ENCODE measurements around the gene SGMS1.

Gene SGMS1

DNA sequence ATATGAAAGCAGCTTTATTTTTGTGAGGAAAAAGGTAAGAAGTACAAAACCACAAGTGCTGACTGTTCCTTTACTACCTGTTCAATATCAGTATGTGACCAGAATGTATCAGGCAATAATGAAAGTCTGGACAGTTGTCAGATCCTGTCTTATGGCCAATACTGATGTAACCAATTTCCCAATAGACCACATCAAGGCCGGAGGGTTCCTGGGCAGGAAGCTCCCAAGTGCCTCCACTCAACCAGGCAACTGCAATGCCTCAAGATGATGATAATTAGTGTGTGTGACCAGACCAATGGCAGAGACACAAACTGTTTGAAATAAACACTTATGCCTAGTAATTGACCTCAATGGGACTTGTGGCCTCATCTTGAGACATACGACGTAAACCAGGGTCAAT is 223.1 kb downstream of the SGMS1 start:
- H3K27me3 ChIP-seq (ENCODE audit: insufficient read depth, low read length) = no peaks in the 10 kb centered on the region
- H3K9me2 ChIP-seq (ENCODE audit: low read depth, low read length) = no peaks in the 10 kb centered on the region
- no peak overlapping the region for H2AFZ ChIP-seq (ENCODE audit: low read length)
- H3K4me1 ChIP-seq (ENCODE audit: insufficient read depth, low read length, severe bottlenecking) = no peaks in the 10 kb centered on the region
- H4K20me1 ChIP-seq (ENCODE audit: insufficient read depth, low read length) = no peaks in the 10 kb centered on the region
- no peaks in the 10 kb centered on the region for H3K79me2 ChIP-seq (ENCODE audit: insufficient read depth, low read length)
- H3K4me3 ChIP-seq (ENCODE audit: low read depth, low read length, poor library complexity, severe bottlenecking) = no peak overlapping the region
- no peak overlapping the region for H3K27ac ChIP-seq (ENCODE audit: low read depth, low read length, poor library complexity, severe bottlenecking)
- H3K36me3 ChIP-seq (ENCODE audit: insufficient read depth, low read length) = no peaks in the 10 kb centered on the region
- no peaks in the 10 kb centered on the region for H3F3A ChIP-seq (ENCODE audit: insufficient read depth, low read length)
- H3K9me3 ChIP-seq (ENCODE audit: low read length) = peaks cover 2% of the 10 kb centered on the region; the same call in 1 of the 2 replicates
- H3K9ac ChIP-seq (ENCODE audit: low read length) = no peak overlapping the region
- no peak overlapping the region for H3K4me2 ChIP-seq (ENCODE audit: low read length)
- no peak for TF ChIP-seq CTCF (IDR thresholded peaks at IDR 0.05; ENCODE audit: low read length)
- TF ChIP-seq EZH2 (IDR thresholded peaks at IDR 0.05; ENCODE audit: borderline replicate concordance, low read length) = no peak

DNA sequence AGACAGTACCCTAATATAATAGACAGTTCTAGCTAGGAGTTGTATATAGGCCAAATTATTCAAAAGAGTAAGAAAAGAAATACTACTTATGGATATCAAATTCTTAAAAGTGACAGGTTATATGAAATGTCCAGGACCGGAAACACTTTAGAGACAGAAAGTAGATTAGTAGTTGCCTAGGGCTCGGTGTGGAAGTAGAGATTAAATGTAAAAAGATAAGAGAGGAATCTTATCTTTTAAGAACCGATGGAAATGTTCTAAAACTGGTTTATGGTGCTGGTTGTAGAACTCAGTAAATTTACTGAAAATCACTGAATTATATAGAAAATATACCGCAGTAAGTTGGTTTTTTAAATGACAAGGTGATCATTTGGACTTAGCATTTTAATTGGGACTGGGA is 224.9 kb downstream of the SGMS1 start:
- TF ChIP-seq EZH2 (IDR thresholded peaks at IDR 0.05; ENCODE audit: borderline replicate concordance, low read length) (no peak), CTCF (IDR thresholded peaks at IDR 0.05; ENCODE audit: low read length) (no peak)
- H2AFZ ChIP-seq (ENCODE audit: low read length) = no peak overlapping the region
- H4K20me1 ChIP-seq (ENCODE audit: insufficient read depth, low read length) = no peaks in the 10 kb centered on the region
- H3K9ac ChIP-seq (ENCODE audit: low read length) = no peak overlapping the region
- H3K9me2 ChIP-seq (ENCODE audit: low read depth, low read length) = no peaks in the 10 kb centered on the region
- no peak overlapping the region for H3K4me3 ChIP-seq (ENCODE audit: low read depth, low read length, poor library complexity, severe bottlenecking)
- H3K27me3 ChIP-seq (ENCODE audit: insufficient read depth, low read length) = no peaks in the 10 kb centered on the region
- H3K4me2 ChIP-seq (ENCODE audit: low read length) = no peak overlapping the region
- H3K9me3 ChIP-seq (ENCODE audit: low read length) = no peaks in the 10 kb centered on the region
- H3K27ac ChIP-seq (ENCODE audit: low read depth, low read length, poor library complexity, severe bottlenecking) = no peak overlapping the region
- no peaks in the 10 kb centered on the region for H3F3A ChIP-seq (ENCODE audit: insufficient read depth, low read length)
- H3K4me1 ChIP-seq (ENCODE audit: insufficient read depth, low read length, severe bottlenecking) = no peaks in the 10 kb centered on the region
- no peaks in the 10 kb centered on the region for H3K36me3 ChIP-seq (ENCODE audit: insufficient read depth, low read length)
- H3K79me2 ChIP-seq (ENCODE audit: insufficient read depth, low read length) = no peaks in the 10 kb centered on the region

DNA sequence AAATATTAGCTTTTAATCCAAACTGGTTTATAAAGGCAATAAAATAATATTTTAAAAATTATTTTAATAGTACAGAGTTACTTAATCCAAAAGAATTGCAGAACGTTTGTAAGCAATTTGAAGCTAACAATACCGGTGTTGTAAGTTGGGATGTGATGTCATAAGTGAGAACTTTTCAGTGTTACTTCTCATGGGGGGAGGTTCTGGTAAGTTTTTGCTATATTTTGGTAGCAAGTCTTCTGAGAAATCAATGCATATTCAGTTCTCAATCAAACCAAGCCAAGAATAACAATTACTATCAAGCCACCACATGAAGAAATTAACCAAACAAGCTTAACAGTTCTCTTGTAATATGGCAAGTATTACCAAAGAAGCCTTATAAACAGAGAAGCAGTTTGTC is 225.4 kb downstream of the SGMS1 start:
- Histone ChIP-seq H4K20me1 (ENCODE audit: insufficient read depth, low read length) (no peaks in the 10 kb centered on the region), H3K9me3 (ENCODE audit: low read length) (no peaks in the 10 kb centered on the region), H3K9me2 (ENCODE audit: low read depth, low read length) (no peaks in the 10 kb centered on the region), H3K79me2 (ENCODE audit: insufficient read depth, low read length) (no peaks in the 10 kb centered on the region), H2AFZ (ENCODE audit: low read length) (no peak overlapping the region), H3K27me3 (ENCODE audit: insufficient read depth, low read length) (no peaks in the 10 kb centered on the region), H3K4me1 (ENCODE audit: insufficient read depth, low read length, severe bottlenecking) (no peaks in the 10 kb centered on the region), H3K4me2 (ENCODE audit: low read length) (no peak overlapping the region), H3K27ac (ENCODE audit: low read depth, low read length, poor library complexity, severe bottlenecking) (no peak overlapping the region), H3K9ac (ENCODE audit: low read length) (no peak overlapping the region), H3K36me3 (ENCODE audit: insufficient read depth, low read length) (no peaks in the 10 kb centered on the region), H3F3A (ENCODE audit: insufficient read depth, low read length) (no peaks in the 10 kb centered on the region), H3K4me3 (ENCODE audit: low read depth, low read length, poor library complexity, severe bottlenecking) (no peak overlapping the region)
- TF ChIP-seq CTCF (IDR thresholded peaks at IDR 0.05; ENCODE audit: low read length) (no peak), EZH2 (IDR thresholded peaks at IDR 0.05; ENCODE audit: borderline replicate concordance, low read length) (no peak)

Measured in OCI-LY1 (cell line).